ENCODE data around the gene SERBP1. TPM values are rescaled to one million over a fixed set of nuclear protein-coding genes. Genes with fewer than 3 reads are reported as not detected.

SERBP1 gene
- total and polyA plus RNA-seq, 2 of the 8 experiments (the other 6 are each of a cell fraction or from before 2014, with no cell fraction given), result 229 to 536 TPM

DNA sequence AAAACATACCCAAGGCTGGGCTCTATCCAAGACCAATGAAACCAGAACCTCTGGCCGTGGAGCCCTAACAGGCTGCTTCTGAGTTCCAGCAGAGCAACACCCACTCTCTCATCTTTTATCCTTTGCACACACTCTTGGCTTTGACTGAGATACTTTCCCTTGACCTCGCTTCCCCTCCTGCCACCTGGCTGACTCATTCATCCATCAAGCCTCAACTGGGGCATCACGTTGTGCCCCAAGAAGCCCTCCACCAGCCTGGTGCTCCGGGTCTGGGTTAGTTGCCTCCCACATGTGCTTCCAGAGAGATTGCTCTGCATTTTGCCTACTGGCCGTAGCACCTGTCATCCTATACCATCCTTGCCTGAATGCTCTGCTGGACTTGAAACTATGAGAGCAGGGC, 34.5 kb upstream of the SERBP1 start:
- no peak overlapping the region for H3K56ac ChIP-seq (replicated peaks; ENCODE audit: insufficient read length, low read depth, low read length)
- 97% methylated on average over 5 of the region's 5 CpGs; no CpG with 5 or more reads in 1 of the 2 experiments for WGBS, 2 experiments (ENCODE audit: extremely low coverage in 1 of 2, insufficient coverage in 1 of 2, insufficient read length in 1 of 2, insufficient replicate concordance in 2 of 2, low coverage in 1 of 2, low lambda C conversion rate in 2 of 2, missing lambda C conversion rate in 1 of 2)
- H2BK120ac ChIP-seq (replicated peaks; ENCODE audit: low read depth, low read length), result no peak overlapping the region
- H2AFZ ChIP-seq (ENCODE audit: low read length), result no peak overlapping the region
- no peak overlapping the region for H3K27ac ChIP-seq (ENCODE audit: low read depth, low read length)
- no peaks in the 10 kb centered on the region for H3K79me2 ChIP-seq (ENCODE audit: control insufficient read depth in 1 of 2, insufficient read depth in 2 of 2, low read length in 2 of 2)
- H3K9me3 ChIP-seq (ENCODE audit: insufficient read depth in 2 of 2, low read depth in 1 of 2, low read length in 1 of 2), result no peaks in the 10 kb centered on the region
- H3K9ac ChIP-seq (replicated peaks in 1 of 4; ENCODE audit: extremely low read depth in 1 of 4, low read depth in 3 of 4, low read length in 3 of 4), result no peak overlapping the region
- no peak overlapping the region; the same call in 1 of the 2 replicates for H4K8ac ChIP-seq (ENCODE audit: extremely low read depth, insufficient read depth, low read length)
- H3K18ac ChIP-seq (ENCODE audit: extremely low read depth, low read length), result no peak overlapping the region
- H4K5ac ChIP-seq (ENCODE audit: insufficient read length, low read depth, low read length), result no peak overlapping the region
- ChIA-PET CTCF (ENCODE audit: partially characterized antibody) (interaction anchor here (0.9 to 2.2 kb wide), 8 partner anchors 8 to 296 kb away, joined by 3 to 7 read pairs (median 5); no protein-coding TSS in a partner anchor), POLR2A (ENCODE audit: partially characterized antibody) (interaction anchor here (1.0 to 2.6 kb wide), 4 partner anchors 12 to 36 kb away, joined by 3 to 7 read pairs (median 4); partner anchors contain the start of gene SERBP1)
- H4K20me1 ChIP-seq (replicated peaks in 1 of 2; ENCODE audit: control insufficient read depth in 1 of 2, insufficient read depth in 2 of 2, low read length in 2 of 2), result no peaks in the 10 kb centered on the region
- peaks cover 4 to 15% (median 11%) of the 10 kb centered on the region in 4 experiments; a peak in 6 of 7 replicates for H3K4me1 ChIP-seq (replicated peaks in 1 of 4; ENCODE audit: control insufficient read depth in 3 of 4, insufficient read depth in 4 of 4, low read length in 3 of 4)
- H3K23me2 ChIP-seq (ENCODE audit: low read depth, low read length), result no peaks in the 10 kb centered on the region; the same call in 1 of the 2 replicates
- H3K27me3 ChIP-seq (replicated peaks in 1 of 4; ENCODE audit: control insufficient read depth in 3 of 4, extremely low read depth in 1 of 4, insufficient read depth in 3 of 4, low read length in 3 of 4), result no peaks in the 10 kb centered on the region
- H2BK20ac ChIP-seq (ENCODE audit: low read length), result peak overlapping the region; percentile 40; the same call in 1 of the 2 replicates
- H3K23ac ChIP-seq (ENCODE audit: insufficient read length), result no peak overlapping the region
- H3K4ac ChIP-seq (replicated peaks; ENCODE audit: insufficient read length, low read depth, low read length), result no peak overlapping the region
- H2BK15ac ChIP-seq (ENCODE audit: low read length), result 0 out of 2 replicates have a peak overlapping the region, but pooled peaks have one; percentile 54
- TF ChIP-seq YY1 (IDR thresholded peaks at IDR 0.05; ENCODE audit: low read depth, low read length) (no peak), POU5F1 (IDR thresholded peaks at IDR 0.05; ENCODE audit: low read depth, low read length) (no peak)
- no peak overlapping the region for H3K4me3 ChIP-seq (ENCODE audit: extremely low read depth in 1 of 4, insufficient read depth in 2 of 4, low read depth in 3 of 4, low read length in 4 of 4)
- no peak overlapping the region for H3K4me2 ChIP-seq (ENCODE audit: insufficient read depth in 1 of 2, low read depth in 2 of 2, low read length in 2 of 2)
- H3K36me3 ChIP-seq (ENCODE audit: control insufficient read depth in 2 of 4, insufficient read depth in 4 of 4, low read length in 3 of 4), result no peaks in the 10 kb centered on the region; a peak in 1 of 8 replicates
- H2AK5ac ChIP-seq (ENCODE audit: low read depth, low read length), result no peak overlapping the region
- H3K79me1 ChIP-seq (ENCODE audit: low read depth, low read length), result no peaks in the 10 kb centered on the region
- no peak for DNase-seq (ENCODE audit: low read depth in 1 of 2, low spot score in 2 of 2)
- FAIRE-seq, result no peak
- H3K14ac ChIP-seq (ENCODE audit: insufficient read length), result no peak overlapping the region
- peak overlapping the region; percentile 35; the same call in 1 of the 2 replicates for H2BK5ac ChIP-seq (ENCODE audit: low read depth, low read length)
- H2BK12ac ChIP-seq (ENCODE audit: low read depth, low read length), result peak overlapping the region; percentile 18; the same call in 1 of the 2 replicates
- H4K91ac ChIP-seq (replicated peaks; ENCODE audit: insufficient read length, low read length), result no peak overlapping the region
